Measurements from ENCODE around the gene APC2. TPM values are rescaled to one million over a fixed set of nuclear protein-coding genes. Genes with fewer than 3 reads are reported as not detected.

APC2 gene
- total RNA-seq, 4 donors from 2014 or later = 0.11 to 1.1 (median 0.23) TPM; not detected in 1

DNA sequence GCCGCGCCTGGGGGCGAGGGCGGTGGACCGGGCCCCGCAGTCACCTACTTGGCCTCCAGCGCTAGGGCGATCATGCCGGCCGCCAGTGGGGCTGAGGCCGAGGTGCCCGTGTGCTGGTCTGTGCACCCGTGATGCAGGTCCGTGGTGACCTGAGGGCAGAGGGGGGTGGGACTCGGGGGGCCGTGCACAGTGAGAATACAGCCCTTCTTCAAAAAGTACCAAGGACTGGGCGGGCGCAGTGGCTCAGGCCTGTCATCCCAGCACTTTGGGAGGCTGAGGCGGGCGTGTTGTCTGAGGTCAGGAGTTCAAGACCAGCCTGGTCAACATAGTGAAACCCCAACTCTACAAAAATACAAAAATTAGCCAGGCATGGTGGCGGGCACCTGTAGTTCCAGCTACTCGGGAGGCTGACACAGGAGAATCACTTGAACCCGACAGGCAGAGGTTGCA, 34.1 kb downstream of the APC2 start:
- TF ChIP-seq POLR2A (IDR thresholded peaks at IDR 0.05) = no peak
- TF ChIP-seq, protein P1, sequence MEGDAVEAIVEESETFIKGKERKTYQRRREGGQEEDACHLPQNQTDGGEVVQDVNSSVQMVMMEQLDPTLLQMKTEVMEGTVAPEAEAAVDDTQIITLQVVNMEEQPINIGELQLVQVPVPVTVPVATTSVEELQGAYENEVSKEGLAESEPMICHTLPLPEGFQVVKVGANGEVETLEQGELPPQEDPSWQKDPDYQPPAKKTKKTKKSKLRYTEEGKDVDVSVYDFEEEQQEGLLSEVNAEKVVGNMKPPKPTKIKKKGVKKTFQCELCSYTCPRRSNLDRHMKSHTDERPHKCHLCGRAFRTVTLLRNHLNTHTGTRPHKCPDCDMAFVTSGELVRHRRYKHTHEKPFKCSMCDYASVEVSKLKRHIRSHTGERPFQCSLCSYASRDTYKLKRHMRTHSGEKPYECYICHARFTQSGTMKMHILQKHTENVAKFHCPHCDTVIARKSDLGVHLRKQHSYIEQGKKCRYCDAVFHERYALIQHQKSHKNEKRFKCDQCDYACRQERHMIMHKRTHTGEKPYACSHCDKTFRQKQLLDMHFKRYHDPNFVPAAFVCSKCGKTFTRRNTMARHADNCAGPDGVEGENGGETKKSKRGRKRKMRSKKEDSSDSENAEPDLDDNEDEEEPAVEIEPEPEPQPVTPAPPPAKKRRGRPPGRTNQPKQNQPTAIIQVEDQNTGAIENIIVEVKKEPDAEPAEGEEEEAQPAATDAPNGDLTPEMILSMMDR (IDR thresholded peaks at IDR 0.05) = no peak
- H3K4me3 ChIP-seq (ENCODE audit: low read depth, poor library complexity, severe bottlenecking) = no peak overlapping the region
- 88 to 89% methylated on average over 23 of the region's 23 CpGs for WGBS, 2 donors
- intact Hi-C loops (cut with DNase I; ENCODE audit: low total_unique reads) = no loop called here
- no peak for DNase-seq (ENCODE audit: low spot score in 2 of 2)

DNA sequence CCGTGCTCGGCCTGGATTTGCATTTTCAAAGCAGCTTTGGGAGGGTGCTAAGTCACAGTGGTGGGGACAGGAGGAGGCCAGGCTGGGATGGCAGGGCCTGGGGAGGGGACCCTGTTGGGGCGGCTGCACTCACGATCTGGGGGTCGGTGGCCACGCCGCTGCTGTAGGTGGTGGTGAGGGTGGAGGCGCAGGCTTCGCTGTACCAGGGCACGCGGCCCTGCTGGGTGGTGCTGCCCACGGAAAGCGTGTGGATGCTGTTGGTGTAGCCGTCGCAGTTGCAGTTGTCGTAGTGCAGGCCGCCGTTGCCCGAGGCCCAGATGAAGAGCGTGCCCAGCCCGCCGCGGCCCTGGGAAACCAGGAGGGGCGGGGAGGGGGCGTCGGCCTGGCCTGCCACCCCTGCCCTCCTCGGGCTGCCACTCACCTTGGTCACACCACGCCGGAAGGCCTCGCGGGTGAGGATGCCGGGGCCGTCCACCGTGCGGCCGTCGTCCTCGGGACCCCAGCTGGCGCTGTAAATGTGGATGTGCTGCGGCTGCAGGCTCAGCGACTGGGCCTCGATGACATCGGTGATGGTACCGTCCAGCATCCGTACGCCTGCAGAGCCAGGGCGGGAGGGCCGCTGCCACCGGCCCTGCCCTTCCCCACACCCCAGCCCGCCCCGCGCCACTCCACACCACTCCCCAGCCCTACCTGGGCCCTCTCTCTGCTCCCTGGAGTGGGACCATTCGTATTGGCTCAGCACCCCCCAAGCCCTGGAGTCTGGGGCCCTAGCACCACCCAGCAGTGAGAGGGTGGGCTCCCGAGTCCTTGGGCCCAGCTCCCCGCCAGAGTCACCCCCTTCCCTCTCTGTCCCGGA, 37.0 kb downstream of the APC2 start:
- intact Hi-C loops (cut with DNase I; ENCODE audit: low total_unique reads) = no loop called here
- TF ChIP-seq, protein P1 (IDR thresholded peaks at IDR 0.05) = no peak
- TF ChIP-seq POLR2A (IDR thresholded peaks at IDR 0.05) = no peak
- DNase-seq (ENCODE audit: low spot score in 2 of 2) = no peak
- WGBS, 2 donors = 92 to 95% methylated on average over 43 to 46 of the region's 56 CpGs
- H3K4me3 ChIP-seq (ENCODE audit: low read depth, poor library complexity, severe bottlenecking) = no peak overlapping the region

DNA sequence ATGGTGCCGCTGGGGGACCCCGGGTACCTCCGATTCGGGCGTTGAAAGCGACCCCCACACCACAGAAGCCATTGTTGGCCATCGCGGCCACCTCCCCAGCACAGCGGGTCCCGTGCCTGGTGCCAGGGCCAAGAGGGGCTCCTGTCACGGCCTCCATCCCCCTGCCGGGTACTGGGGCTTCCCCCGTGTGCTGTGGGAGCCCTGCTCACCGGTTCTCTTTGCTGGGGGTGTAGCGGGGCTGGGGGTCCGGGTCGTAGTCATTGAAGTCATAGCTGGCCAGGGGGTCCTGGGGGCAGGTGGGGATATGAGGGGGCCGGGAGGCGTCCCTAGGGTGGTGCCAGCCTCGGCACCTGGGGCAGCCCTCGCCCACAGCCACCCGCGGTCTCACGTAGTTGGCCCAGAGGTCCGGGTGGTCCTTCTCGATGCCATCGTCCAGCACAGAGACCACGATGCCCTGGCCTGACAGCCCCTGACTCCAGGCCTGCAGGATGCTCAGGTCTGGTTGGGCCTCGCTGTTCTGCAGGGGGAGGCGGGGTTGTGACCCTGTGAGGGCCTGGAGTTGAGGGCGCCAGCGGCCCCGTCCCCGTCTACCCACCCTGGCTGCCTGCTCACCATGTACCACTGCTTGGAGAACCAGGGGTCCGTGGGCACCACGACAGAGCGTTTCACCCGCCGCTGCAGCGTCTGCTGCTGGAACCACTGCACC, 37.8 kb downstream of the APC2 start:
- TF ChIP-seq, protein P1 (IDR thresholded peaks at IDR 0.05) = no peak
- no peak for TF ChIP-seq POLR2A (IDR thresholded peaks at IDR 0.05)
- H3K4me3 ChIP-seq (ENCODE audit: low read depth, poor library complexity, severe bottlenecking) = no peak overlapping the region
- intact Hi-C loops (cut with DNase I; ENCODE audit: low total_unique reads) = no loop called here
- DNase-seq (ENCODE audit: low spot score in 2 of 2) = no peak
- 88 to 93% methylated on average over 30 to 32 of the region's 40 CpGs for WGBS, 2 donors

DNA sequence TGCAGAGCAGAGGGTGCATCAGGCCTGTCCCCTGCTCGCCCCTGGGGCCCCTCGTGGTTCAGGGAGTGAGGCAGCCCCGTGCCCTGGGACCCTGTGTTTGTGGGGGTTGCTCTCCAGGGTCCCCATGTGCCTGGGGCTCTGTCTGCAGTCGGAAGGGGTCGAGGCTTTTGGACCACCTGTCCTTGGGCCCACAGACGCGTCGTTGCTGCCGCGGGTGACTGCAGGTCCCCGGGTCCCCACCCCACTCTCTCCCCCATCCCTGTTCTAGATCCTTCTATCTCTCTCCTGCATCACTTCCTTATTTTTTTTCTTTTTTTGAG, 38.3 kb downstream of the APC2 start:
- DNase-seq (ENCODE audit: low spot score in 2 of 2) = no peak
- WGBS, 2 donors = 89 to 96% methylated on average over 8 to 10 of the region's 11 CpGs
- intact Hi-C loops (cut with DNase I; ENCODE audit: low total_unique reads) = no loop called here
- no peak for TF ChIP-seq POLR2A (IDR thresholded peaks at IDR 0.05)
- TF ChIP-seq, protein P1 (IDR thresholded peaks at IDR 0.05) = no peak
- H3K4me3 ChIP-seq (ENCODE audit: low read depth, poor library complexity, severe bottlenecking) = no peak overlapping the region

DNA sequence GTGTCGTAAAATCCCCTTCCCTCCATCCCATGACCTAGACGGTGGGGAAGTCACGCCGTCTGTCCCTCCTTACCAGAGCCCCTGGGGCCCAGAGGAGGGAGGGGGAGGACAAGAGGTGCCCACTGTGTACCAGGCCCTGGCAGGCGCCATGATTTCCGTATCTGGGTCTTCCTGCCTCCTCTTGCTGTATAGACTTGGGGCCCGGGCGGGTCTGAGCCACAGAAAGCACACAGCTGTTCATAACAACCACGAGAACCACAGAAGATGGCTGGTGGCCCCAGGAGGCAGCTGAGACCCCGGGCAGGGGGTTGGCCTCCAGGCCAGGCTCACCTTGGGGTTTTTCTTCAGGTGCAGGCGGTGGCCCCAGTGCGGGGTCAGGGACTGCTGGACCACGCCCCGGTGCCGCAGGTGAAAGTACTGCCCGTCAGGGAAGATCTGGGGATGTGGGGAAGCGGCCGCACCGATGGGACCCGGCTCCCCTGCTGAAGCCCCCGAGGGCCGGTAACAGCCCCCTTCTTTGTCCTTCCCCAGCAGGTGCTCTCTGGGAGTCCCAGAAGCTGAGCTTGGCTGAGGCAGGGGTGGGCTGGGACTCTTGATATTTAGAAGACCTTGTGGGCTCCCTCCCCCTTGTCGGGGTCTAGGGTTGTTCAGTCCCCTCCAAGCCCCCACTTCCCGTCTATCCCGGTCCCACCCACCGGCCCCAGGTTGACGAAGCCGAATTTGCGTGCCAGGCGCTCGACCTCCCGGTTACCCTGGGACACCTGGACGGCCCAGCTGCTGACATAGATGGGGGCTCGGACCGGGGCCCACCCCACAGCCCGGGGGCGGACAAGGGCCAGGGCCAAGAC, 39.8 kb downstream of the APC2 start:
- TF ChIP-seq, protein P1 (IDR thresholded peaks at IDR 0.05) = no peak
- TF ChIP-seq POLR2A (IDR thresholded peaks at IDR 0.05) = no peak
- intact Hi-C loops (cut with DNase I; ENCODE audit: low total_unique reads) = no loop called here
- no peak for DNase-seq (ENCODE audit: low spot score in 2 of 2)
- no peak overlapping the region for H3K4me3 ChIP-seq (ENCODE audit: low read depth, poor library complexity, severe bottlenecking)
- WGBS, 2 donors = 45 to 64% methylated on average over 10 to 24 of the region's 37 CpGs

All from lower leg skin (tissue), 4 donors.